Measurements from ENCODE around the gene FBXL22. TPM values are rescaled to one million over a fixed set of nuclear protein-coding genes. Genes with fewer than 3 reads are reported as not detected.
A peak's percentile ranks its signal among the peaks of the same experiment; 100 is the strongest.
"Not testable (repeated sequence)": the region's sequence is repeated elsewhere in the genome, so short reads cannot be mapped to it uniquely, and the experiment has no call there.

FBXL22 gene
- total RNA-seq, 2 donors from 2014 or later = 0.43 to 0.74 TPM

DNA sequence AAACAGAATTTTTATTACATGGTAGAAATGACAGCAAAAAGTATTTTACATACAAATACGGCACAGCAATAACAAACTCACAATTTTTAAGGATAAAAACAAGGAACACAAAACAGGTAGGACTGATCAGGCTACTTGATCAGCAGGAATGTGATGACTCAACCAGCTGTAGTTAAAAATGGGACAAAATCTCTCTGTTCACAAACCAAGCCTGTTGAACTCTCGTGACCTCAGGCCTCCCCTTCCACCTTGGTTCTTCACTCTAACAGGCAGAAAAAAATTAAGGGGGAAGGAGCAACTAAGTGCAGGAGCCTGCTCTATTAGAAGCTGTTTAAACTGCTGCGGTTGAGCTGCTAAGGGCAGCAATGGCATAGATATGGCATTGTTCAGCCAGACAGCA lies 18.7 kb downstream of the FBXL22 start:
- Mint-ChIP-seq H3K27me3 (no peaks in the 10 kb centered on the region), H3K27ac (no peak overlapping the region), H3K4me3 (no peak overlapping the region), H3K36me3 (ENCODE audit: low read depth) (peaks cover 34% of the 10 kb centered on the region), H3K9me3 (no peaks in the 10 kb centered on the region), H3K4me1 (peaks cover under 1% of the 10 kb centered on the region)
- no peak for ATAC-seq (replicated peaks)

DNA sequence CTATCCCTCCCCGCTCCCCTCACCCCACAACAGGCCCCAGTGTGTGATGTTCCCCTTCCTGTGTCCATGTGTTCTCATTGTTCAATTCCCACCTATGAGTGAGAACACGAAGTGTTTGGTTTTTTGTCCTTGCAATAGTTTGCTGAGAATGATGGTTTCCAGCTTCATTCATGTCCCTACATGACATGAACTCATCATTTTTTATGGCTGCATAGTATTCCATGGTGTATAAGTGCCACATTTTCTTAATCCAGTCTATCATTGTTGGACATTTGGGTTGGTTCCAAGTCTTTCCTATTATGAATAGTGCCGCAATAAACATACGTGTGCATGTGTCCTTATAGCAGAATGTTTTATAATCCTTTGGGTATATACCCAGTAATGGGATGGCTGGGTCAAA lies 20.0 kb downstream of the FBXL22 start:
- peaks cover 36% of the 10 kb centered on the region for H3K36me3 Mint-ChIP-seq (ENCODE audit: low read depth)
- H3K27me3 Mint-ChIP-seq; H3K4me3 Mint-ChIP-seq; H3K9me3 Mint-ChIP-seq; ATAC-seq (replicated peaks); H3K27ac Mint-ChIP-seq; H3K4me1 Mint-ChIP-seq: not testable (repeated sequence)

DNA sequence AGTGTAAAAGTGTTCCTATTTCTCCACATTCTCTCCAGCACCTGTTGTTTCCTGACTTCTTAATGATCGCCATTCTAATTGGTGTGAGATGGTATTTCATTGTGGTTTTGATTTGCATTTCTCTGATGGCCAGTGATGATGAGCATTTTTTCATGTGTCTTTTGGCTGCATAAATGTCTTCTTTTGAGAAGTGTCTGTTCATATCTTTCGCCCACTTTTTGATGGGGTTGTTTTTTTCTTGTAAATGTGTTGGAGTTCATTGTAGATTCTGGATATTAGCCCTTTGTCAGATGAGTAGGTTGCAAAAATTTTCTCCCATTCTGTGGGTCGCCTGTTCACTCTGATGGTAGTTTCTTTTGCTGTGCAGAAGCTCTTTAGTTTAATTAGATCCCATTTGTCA lies 20.4 kb downstream of the FBXL22 start:
- H3K27me3 Mint-ChIP-seq; H3K4me3 Mint-ChIP-seq; H3K9me3 Mint-ChIP-seq; H3K4me1 Mint-ChIP-seq; H3K27ac Mint-ChIP-seq; ATAC-seq (replicated peaks): not testable (repeated sequence)
- peaks cover 36% of the 10 kb centered on the region for H3K36me3 Mint-ChIP-seq (ENCODE audit: low read depth)

GRCh38 chr15:63620760-63621159 lies 23.6 kb downstream of the FBXL22 start:
- not testable (repeated sequence) for H3K4me3 Mint-ChIP-seq; H3K27me3 Mint-ChIP-seq; H3K9me3 Mint-ChIP-seq; ATAC-seq (replicated peaks); H3K4me1 Mint-ChIP-seq; H3K27ac Mint-ChIP-seq
- peaks cover 55% of the 10 kb centered on the region for H3K36me3 Mint-ChIP-seq (ENCODE audit: low read depth)

DNA sequence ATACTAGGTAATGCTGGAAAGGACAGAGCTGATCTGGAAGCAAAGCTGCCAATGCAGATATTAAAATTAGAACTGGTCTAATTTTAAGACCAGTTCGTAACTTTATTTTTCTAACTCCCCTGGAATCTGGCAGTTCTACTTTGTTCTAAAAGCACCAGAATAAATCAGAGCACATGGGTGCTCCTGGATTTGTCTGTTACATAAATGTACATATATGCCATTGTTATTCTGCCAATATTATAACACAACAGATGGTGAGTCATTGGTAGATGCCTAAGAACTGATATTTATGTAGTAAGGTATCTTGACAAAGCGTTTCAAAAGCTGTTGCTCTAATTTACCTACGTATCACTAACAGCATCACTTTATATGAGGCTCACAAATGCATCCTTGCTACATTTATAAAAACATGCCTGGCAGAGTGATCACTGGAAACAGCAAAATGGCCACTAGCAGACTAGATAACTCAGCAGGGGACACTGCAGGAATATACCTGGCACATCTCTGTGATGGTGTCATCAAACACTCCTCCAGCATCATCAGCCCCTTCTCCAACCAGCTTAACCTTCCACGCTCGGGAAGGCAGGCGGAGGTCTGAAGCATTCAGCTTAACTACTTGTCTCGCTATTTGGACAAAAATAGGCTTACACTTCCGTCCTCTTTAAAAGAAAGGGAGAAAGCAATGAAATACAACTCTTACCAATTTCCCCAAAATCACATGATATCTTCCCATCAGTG lies 26.2 kb downstream of the FBXL22 start:
- H3K36me3 Mint-ChIP-seq (ENCODE audit: low read depth) = peaks cover 73% of the 10 kb centered on the region
- H3K4me1 Mint-ChIP-seq = no peaks in the 10 kb centered on the region

GRCh38 chr15:63626955-63627354 lies 29.8 kb downstream of the FBXL22 start:
- Mint-ChIP-seq H3K27ac (peak overlapping the region; percentile 11), H3K27me3 (no peaks in the 10 kb centered on the region), H3K36me3 (ENCODE audit: low read depth) (peaks cover 99% of the 10 kb centered on the region), H3K4me1 (no peaks in the 10 kb centered on the region), H3K4me3 (no peak overlapping the region), H3K9me3 (no peaks in the 10 kb centered on the region)
- no peak for ATAC-seq (replicated peaks)

More for the DNA sequence above, 26.2 kb downstream of the FBXL22 start:
- H3K4me3 Mint-ChIP-seq = no peak overlapping the region
- H3K27me3 Mint-ChIP-seq = no peaks in the 10 kb centered on the region
- ATAC-seq (replicated peaks) = no peak
- no peaks in the 10 kb centered on the region for H3K9me3 Mint-ChIP-seq
- no peak overlapping the region for H3K27ac Mint-ChIP-seq

- Mint-ChIP-seq H3K36me3 (ENCODE audit: low read depth) (peaks cover 99% of the 10 kb centered on the region), H3K4me3 (no peak overlapping the region), H3K27me3 (no peaks in the 10 kb centered on the region), H3K27ac (no peak overlapping the region), H3K4me1 (no peaks in the 10 kb centered on the region), H3K9me3 (no peaks in the 10 kb centered on the region)
- ATAC-seq (replicated peaks) = no peak
These were observed 31.1 kb downstream of the FBXL22 start for GRCh38 chr15:63628123-63628822.

- Mint-ChIP-seq H3K4me3 (no peak overlapping the region), H3K36me3 (ENCODE audit: low read depth) (peaks cover 97% of the 10 kb centered on the region), H3K27ac (no peak overlapping the region), H3K27me3 (no peaks in the 10 kb centered on the region), H3K4me1 (no peaks in the 10 kb centered on the region), H3K9me3 (no peaks in the 10 kb centered on the region)
- no peak for ATAC-seq (replicated peaks)
These were observed 33.0 kb downstream of the FBXL22 start for GRCh38 chr15:63630036-63630751.

GRCh38 chr15:63633312-63633711 lies 36.1 kb downstream of the FBXL22 start:
- no peaks in the 10 kb centered on the region for H3K9me3 Mint-ChIP-seq
- H3K4me1 Mint-ChIP-seq = peaks cover 6% of the 10 kb centered on the region
- no peak overlapping the region for H3K4me3 Mint-ChIP-seq
- no peak overlapping the region for H3K27ac Mint-ChIP-seq
- H3K27me3 Mint-ChIP-seq = no peaks in the 10 kb centered on the region
- H3K36me3 Mint-ChIP-seq (ENCODE audit: low read depth) = peaks cover 99% of the 10 kb centered on the region
- ATAC-seq (replicated peaks) = no peak

- ATAC-seq (replicated peaks) = no peak
- Mint-ChIP-seq H3K27ac (peak overlapping the region; percentile 41), H3K27me3 (no peaks in the 10 kb centered on the region), H3K4me1 (peaks cover 9% of the 10 kb centered on the region), H3K9me3 (no peaks in the 10 kb centered on the region), H3K36me3 (ENCODE audit: low read depth) (peaks cover 99% of the 10 kb centered on the region), H3K4me3 (no peak overlapping the region)
These were observed 37.0 kb downstream of the FBXL22 start for GRCh38 chr15:63634154-63634553.

DNA sequence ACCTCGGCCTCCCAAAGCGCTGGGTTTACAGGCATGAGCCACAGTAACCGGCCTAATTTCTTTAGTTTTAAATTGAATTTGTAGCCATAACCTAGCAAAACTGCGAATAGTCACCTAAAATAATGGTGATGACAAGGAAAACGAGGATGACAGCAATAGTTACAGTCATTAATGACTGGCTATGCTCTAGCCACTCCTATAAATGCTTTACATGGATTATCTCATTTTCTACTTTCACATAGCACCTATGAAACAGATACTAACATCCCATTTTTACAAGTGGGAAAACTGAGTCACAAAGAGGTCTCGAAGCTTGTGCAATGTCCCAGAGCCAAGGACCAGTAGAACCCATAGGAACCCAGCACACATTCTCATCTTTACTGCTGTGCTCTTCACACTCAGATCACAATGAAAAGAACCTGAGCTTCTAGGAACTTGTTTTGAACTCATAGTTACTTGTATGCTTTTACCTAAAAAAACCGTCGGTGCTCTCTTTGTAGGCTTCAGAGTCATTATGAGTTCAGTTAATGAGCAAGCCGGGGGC lies 39.4 kb downstream of the FBXL22 start:
- H3K27me3 Mint-ChIP-seq = no peaks in the 10 kb centered on the region
- peaks cover 9% of the 10 kb centered on the region for H3K4me1 Mint-ChIP-seq
- H3K4me3 Mint-ChIP-seq = no peak overlapping the region
- ATAC-seq (replicated peaks) = peak; percentile 51
- peaks cover 98% of the 10 kb centered on the region for H3K36me3 Mint-ChIP-seq (ENCODE audit: low read depth)
- H3K27ac Mint-ChIP-seq = no peak overlapping the region
- H3K9me3 Mint-ChIP-seq = no peaks in the 10 kb centered on the region

- H3K9me3 Mint-ChIP-seq = no peaks in the 10 kb centered on the region
- ATAC-seq (replicated peaks) = peak; percentile 66
- peaks cover 9% of the 10 kb centered on the region for H3K4me1 Mint-ChIP-seq
- peaks cover 95% of the 10 kb centered on the region for H3K36me3 Mint-ChIP-seq (ENCODE audit: low read depth)
- H3K4me3 Mint-ChIP-seq = no peak overlapping the region
- H3K27ac Mint-ChIP-seq = peak overlapping the region; percentile 31
- no peaks in the 10 kb centered on the region for H3K27me3 Mint-ChIP-seq
These were observed 41.7 kb downstream of the FBXL22 start for GRCh38 chr15:63638839-63639238.

- ATAC-seq (replicated peaks) = no peak
- no peaks in the 10 kb centered on the region for H3K9me3 Mint-ChIP-seq
- no peaks in the 10 kb centered on the region for H3K27me3 Mint-ChIP-seq
- no peak overlapping the region for H3K27ac Mint-ChIP-seq
- no peak overlapping the region for H3K4me3 Mint-ChIP-seq
- H3K36me3 Mint-ChIP-seq (ENCODE audit: low read depth) = peaks cover 97% of the 10 kb centered on the region
- H3K4me1 Mint-ChIP-seq = peaks cover 9% of the 10 kb centered on the region
These were observed 43.0 kb downstream of the FBXL22 start for GRCh38 chr15:63640146-63640545.
